SK-N-SH treated with all-trans-retinoic acid at 6 μM for 48 hours (cell line): Measurements from ENCODE around the gene METTL1.

Experiments
- ATAC-seq: fragments of 200-7000 bp; cut with Tn5 transposase; 3 replicates; pipeline ENCODE4 v1.9.1; 2020; ENCODE audit warnings: mild to moderate bottlenecking, moderate library complexity
- ARNTL ChIP-seq: fragments of 450-650 bp; formaldehyde crosslinking; IDR thresholded peaks from 2 replicates; pipeline ENCODE4 v1.5.0; 2020; ENCODE audit warnings: low read depth, mild to moderate bottlenecking, moderate library complexity, borderline replicate concordance
- BACH2 ChIP-seq: fragments of 250-450 bp; sonication (Bioruptor Pico); IDR thresholded peaks from 2 replicates; pipeline ENCODE4 v1.9.0; 2021; ENCODE audit warnings: mild to moderate bottlenecking, borderline replicate concordance
- CSDC2 ChIP-seq: fragments of 250-450 bp; sonication (Bioruptor Pico); IDR thresholded peaks from 2 replicates; pipeline ENCODE4 v1.5.0; 2020; ENCODE audit warnings: mild to moderate bottlenecking, moderate library complexity
- CSRNP3 ChIP-seq: fragments of 250-450 bp; sonication (Bioruptor Pico); IDR thresholded peaks from 2 replicates; pipeline ENCODE4 v1.5.1; 2021; ENCODE audit warnings: mild to moderate bottlenecking, moderate library complexity
- ESRRG ChIP-seq: fragments of 250-450 bp; sonication (Bioruptor Pico); IDR thresholded peaks from 2 replicates; pipeline ENCODE4 v1.6.1; 2021; ENCODE audit warnings: mild to moderate bottlenecking
- GLIS3 ChIP-seq: fragments of 250-450 bp; sonication (Bioruptor Pico); IDR thresholded peaks from 2 replicates; pipeline ENCODE4 v1.5.0; 2020; ENCODE audit warnings: mild to moderate bottlenecking, moderate library complexity
- OSR1 ChIP-seq: fragments of 250-450 bp; sonication (Bioruptor Pico); IDR thresholded peaks from 2 replicates; pipeline ENCODE4 v1.8.0; 2022; ENCODE audit warnings: moderate library complexity, mild to moderate bottlenecking, inconsistent platforms
- POU6F1 ChIP-seq: fragments of 250-450 bp; sonication (Bioruptor Pico); IDR thresholded peaks from 2 replicates; pipeline ENCODE4 v1.8.0; 2021; ENCODE audit warnings: low read depth, mild to moderate bottlenecking, moderate library complexity, borderline replicate concordance
- SNAI2 ChIP-seq: fragments of 250-450 bp; sonication (Bioruptor Pico); IDR thresholded peaks from 2 replicates; pipeline ENCODE4 v1.5.0; 2020; ENCODE audit warnings: mild to moderate bottlenecking, moderate library complexity
- TCF4 ChIP-seq: fragments of 250-450 bp; sonication (Bioruptor Pico); IDR thresholded peaks from 2 replicates; pipeline ENCODE4 v1.8.0; 2021; ENCODE audit warnings: mild to moderate bottlenecking, moderate library complexity, borderline replicate concordance
- TSHZ2 ChIP-seq: fragments of 250-450 bp; sonication (Bioruptor Pico); IDR thresholded peaks from 2 replicates; pipeline ENCODE4 v1.5.0; 2020; ENCODE audit warnings: mild to moderate bottlenecking, moderate library complexity
- ZFP3 ChIP-seq: fragments of 250-450 bp; sonication (Bioruptor Pico); IDR thresholded peaks from 2 replicates; pipeline ENCODE4 v1.5.0; 2020; ENCODE audit warnings: mild to moderate bottlenecking, moderate library complexity
- ZFP30 ChIP-seq: fragments of 450-650 bp; formaldehyde crosslinking; IDR thresholded peaks from 2 replicates; pipeline ENCODE4 v1.5.0; 2022; ENCODE audit warnings: mild to moderate bottlenecking, moderate library complexity
- ZNF565 ChIP-seq: fragments of 450-650 bp; formaldehyde crosslinking; conservative IDR thresholded peaks from 2 replicates; pipeline ENCODE4 v1.5.0; 2020; ENCODE audit warnings: low read depth, mild to moderate bottlenecking, moderate library complexity
- ZNF70 ChIP-seq: fragments of 450-650 bp; formaldehyde crosslinking; IDR thresholded peaks from 2 replicates; pipeline ENCODE4 v1.5.0; 2020; ENCODE audit warnings: mild to moderate bottlenecking, moderate library complexity
- TF ChIP-seq, protein P1 (sequence below): fragments of 250-450 bp; sonication (Bioruptor Pico); IDR thresholded peaks from 2 replicates; pipeline ENCODE4 v1.5.1; 2020; ENCODE audit warnings: low read depth, mild to moderate bottlenecking, moderate library complexity
- TF ChIP-seq, protein P2 (sequence below): fragments of 250-450 bp; sonication (Bioruptor Pico); IDR thresholded peaks from 2 replicates; pipeline ENCODE4 v1.8.0; 2020; ENCODE audit warnings: mild to moderate bottlenecking, moderate library complexity, borderline replicate concordance

The METTL1 gene

GRCh38 chr12:57756406-57757341 lies 15.2 kb downstream of the METTL1 start:
- no peak for TF ChIP-seq POU6F1
- no peak for TF ChIP-seq SNAI2 (CRISPR knock-in tag)
- no peak for TF ChIP-seq CSRNP3 (CRISPR knock-in tag)
- no peak for TF ChIP-seq TSHZ2
- TF ChIP-seq ARNTL (CRISPR knock-in tag) = no peak
- TF ChIP-seq ZFP3 = no peak
- no peak for TF ChIP-seq OSR1
- TF ChIP-seq ZNF565 (CRISPR knock-in tag) = no peak
- TF ChIP-seq, protein P1, sequence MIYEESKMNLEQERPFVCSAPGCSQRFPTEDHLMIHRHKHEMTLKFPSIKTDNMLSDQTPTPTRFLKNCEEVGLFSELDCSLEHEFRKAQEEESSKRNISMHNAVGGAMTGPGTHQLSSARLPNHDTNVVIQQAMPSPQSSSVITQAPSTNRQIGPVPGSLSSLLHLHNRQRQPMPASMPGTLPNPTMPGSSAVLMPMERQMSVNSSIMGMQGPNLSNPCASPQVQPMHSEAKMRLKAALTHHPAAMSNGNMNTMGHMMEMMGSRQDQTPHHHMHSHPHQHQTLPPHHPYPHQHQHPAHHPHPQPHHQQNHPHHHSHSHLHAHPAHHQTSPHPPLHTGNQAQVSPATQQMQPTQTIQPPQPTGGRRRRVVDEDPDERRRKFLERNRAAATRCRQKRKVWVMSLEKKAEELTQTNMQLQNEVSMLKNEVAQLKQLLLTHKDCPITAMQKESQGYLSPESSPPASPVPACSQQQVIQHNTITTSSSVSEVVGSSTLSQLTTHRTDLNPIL (CRISPR knock-in tag) = no peak
- no peak for TF ChIP-seq BACH2 (CRISPR knock-in tag)
- TF ChIP-seq ESRRG (CRISPR knock-in tag) = no peak
- no peak for ATAC-seq

DNA sequence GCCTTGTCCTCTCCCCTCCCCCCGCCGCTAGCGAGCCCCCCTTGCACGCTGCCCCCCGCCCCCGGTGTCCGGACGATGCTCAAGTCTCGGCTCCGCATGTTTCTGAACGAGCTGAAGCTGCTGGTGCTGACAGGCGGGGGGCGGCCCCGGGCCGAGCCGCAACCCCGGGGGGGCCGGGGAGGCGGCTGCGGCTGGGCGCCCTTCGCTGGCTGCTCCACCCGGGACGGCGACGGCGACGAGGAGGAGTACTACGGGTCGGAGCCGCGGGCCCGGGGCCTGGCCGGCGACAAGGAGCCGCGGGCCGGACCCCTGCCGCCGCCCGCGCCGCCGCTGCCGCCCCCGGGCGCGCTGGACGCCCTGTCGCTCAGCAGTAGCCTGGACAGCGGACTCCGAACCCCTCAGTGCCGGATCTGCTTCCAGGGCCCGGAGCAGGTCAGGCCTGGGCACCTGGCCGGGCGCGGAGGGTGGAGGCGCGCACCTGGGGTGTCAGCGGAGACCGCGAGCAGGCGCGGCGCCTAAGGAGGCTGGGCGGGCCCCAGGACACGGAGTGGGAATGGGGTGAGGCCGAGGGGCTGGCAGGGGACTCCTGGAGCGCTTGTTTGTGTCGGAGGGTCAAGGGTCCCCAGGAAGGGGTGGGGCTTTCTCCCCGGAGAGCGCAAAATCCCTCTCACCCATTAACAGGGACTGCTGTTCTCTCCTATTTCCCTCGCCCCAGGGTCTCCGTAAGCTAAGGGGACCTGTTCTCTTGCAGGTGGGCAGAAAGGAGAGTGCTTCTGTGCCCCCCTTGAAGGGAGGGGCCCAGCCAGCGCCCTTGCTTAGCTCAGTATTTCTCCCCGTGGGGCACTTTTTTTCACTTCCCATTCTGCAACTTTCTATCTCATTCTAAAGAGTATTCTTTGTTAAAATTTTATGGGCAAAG lies 16.2 kb downstream of the METTL1 start:
- TF ChIP-seq TCF4 (CRISPR knock-in tag) (no peak), CSDC2 (no peak), SNAI2 (CRISPR knock-in tag) (no peak), CSRNP3 (CRISPR knock-in tag) (no peak), ZNF70 (CRISPR knock-in tag) (no peak), BACH2 (CRISPR knock-in tag) (no peak), GLIS3 (no peak), ZFP30 (CRISPR knock-in tag) (no peak)
- TF ChIP-seq, protein P2, sequence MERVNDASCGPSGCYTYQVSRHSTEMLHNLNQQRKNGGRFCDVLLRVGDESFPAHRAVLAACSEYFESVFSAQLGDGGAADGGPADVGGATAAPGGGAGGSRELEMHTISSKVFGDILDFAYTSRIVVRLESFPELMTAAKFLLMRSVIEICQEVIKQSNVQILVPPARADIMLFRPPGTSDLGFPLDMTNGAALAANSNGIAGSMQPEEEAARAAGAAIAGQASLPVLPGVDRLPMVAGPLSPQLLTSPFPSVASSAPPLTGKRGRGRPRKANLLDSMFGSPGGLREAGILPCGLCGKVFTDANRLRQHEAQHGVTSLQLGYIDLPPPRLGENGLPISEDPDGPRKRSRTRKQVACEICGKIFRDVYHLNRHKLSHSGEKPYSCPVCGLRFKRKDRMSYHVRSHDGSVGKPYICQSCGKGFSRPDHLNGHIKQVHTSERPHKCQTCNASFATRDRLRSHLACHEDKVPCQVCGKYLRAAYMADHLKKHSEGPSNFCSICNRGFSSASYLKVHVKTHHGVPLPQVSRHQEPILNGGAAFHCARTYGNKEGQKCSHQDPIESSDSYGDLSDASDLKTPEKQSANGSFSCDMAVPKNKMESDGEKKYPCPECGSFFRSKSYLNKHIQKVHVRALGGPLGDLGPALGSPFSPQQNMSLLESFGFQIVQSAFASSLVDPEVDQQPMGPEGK (CRISPR knock-in tag) = no peak
- TF ChIP-seq, all 23 proteins: peak for 0

More for the DNA sequence above, 16.2 kb downstream of the METTL1 start:
- ATAC-seq = no peak
